ENCODE measurements around the gene MRM1. TPM values are rescaled to one million over a fixed set of nuclear protein-coding genes. Genes with fewer than 3 reads are reported as not detected.

Gene MRM1
- total and polyA plus RNA-seq, 9 of the 15 experiments (the other 6 are each of a cell fraction or from before 2014, with no cell fraction given) = 0.61 to 28.4 (median 21.5) TPM

DNA sequence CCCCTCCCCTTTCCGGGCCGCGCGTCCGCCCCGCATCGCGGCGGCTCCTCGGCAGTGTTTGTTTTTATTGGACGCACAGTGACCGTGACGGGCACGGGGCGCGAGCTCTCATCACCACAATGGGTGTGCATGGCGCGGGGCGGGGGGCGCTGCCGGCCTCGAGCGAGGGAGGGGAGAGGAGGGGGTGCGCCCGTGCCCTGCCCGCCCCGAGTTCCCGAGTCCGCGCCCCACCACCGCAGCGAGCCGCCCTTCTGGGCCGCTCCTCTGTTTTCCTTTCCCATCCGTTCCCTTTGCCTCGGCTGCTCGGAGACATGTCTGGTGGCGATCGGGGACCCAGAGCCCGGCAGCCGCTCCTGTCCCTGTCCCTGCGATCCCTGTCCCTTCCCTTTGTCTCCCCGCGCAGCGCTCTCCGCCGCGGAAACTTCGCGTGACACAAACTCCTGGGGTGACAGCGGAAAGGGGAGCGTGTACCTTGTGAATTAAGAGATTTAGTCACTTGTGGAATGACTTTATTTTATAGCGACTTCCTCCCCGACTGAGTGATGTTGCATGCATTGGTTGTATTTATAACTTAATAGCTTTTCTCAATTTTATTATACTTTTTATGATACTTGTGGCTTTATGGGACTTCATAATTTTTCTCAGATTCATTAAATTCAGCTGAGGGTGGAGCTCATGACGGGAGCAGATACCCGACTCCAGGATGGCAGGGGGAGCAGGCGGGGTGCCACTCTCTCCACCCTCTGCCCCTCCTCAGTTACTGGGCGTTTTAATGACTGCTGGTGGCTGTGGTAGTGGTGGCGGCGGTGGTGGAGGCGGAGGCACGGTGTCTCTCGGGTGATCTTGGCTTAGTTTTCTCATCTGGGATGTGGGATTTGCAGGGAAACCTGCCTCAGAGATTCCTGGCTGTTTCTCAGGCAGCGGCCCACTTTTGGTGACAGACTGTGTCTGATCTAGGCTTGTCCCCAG is 40.8 kb downstream of the MRM1 start:
- WGBS (ENCODE audit: insufficient coverage, low coverage, missing lambda C conversion rate) = 8% methylated on average over 30 of the region's 64 CpGs
- Histone ChIP-seq H3K9ac (ENCODE audit: insufficient read depth in 1 of 2, low read depth in 2 of 2, low read length in 2 of 2) (no peak overlapping the region), H2AFZ (ENCODE audit: low read depth, low read length) (no peak overlapping the region), H3K4me3 (no peak overlapping the region), H3K4me2 (ENCODE audit: insufficient read depth, low read length) (no peak overlapping the region), H3K27ac (ENCODE audit: extremely low read depth, low read depth, low read length) (no peak overlapping the region), H3K9me3 (replicated peaks; ENCODE audit: control insufficient read depth, insufficient read depth, low read depth, low read length) (no peaks in the 10 kb centered on the region), H3K79me2 (ENCODE audit: control insufficient read depth, insufficient read depth, low read length) (no peaks in the 10 kb centered on the region), H4K20me1 (replicated peaks; ENCODE audit: control insufficient read depth, insufficient read depth, low read length) (0 out of 2 replicates have a peak, but pooled peaks cover 13% of the 10 kb centered on the region), H3K36me3 (ENCODE audit: control insufficient read depth, insufficient read depth, low read length) (no peaks in the 10 kb centered on the region), H3K27me3 (ENCODE audit: control insufficient read depth in 2 of 2, insufficient read depth in 2 of 2, low read length in 2 of 2) (peaks cover 53 to 79% of the 10 kb centered on the region in 2 experiments), H3K9me1 (ENCODE audit: control insufficient read depth, insufficient read depth, low read length) (no peaks in the 10 kb centered on the region), H3K4me1 (replicated peaks in 1 of 2; ENCODE audit: control insufficient read depth in 2 of 2, insufficient read depth in 2 of 2, low read length in 2 of 2) (peaks cover 0 to 10% of the 10 kb centered on the region in 2 experiments; a peak in 2 of 5 replicates)
- DNase-seq (ENCODE audit: extremely low read depth in 1 of 4, low spot score in 3 of 4) = no peak
- intact Hi-C loops (cut with micrococcal nuclease) = no loop called here
- CTCF ChIA-PET (ENCODE audit: low intra/inter-chr PET ratio) = no interaction called here
- no peak for ATAC-seq
- TF ChIP-seq PRPF4 (IDR thresholded peaks at IDR 0.05; ENCODE audit: insufficient read depth, low read depth, low read length, poor library complexity, severe bottlenecking) (no peak), TSC22D4 (tag; IDR thresholded peaks at IDR 0.05) (no peak)
- no TSS peak for BruUV-seq (replicated peaks)
- POLR2A ChIA-PET = interaction anchor here (0.5 to 1.4 kb wide), 2 partner anchors 8 to 101 kb away, joined by 3 read pairs; no protein-coding TSS in a partner anchor
- no peak for FAIRE-seq
- in situ Hi-C loops (cut with MboI) = no loop called here

DNA sequence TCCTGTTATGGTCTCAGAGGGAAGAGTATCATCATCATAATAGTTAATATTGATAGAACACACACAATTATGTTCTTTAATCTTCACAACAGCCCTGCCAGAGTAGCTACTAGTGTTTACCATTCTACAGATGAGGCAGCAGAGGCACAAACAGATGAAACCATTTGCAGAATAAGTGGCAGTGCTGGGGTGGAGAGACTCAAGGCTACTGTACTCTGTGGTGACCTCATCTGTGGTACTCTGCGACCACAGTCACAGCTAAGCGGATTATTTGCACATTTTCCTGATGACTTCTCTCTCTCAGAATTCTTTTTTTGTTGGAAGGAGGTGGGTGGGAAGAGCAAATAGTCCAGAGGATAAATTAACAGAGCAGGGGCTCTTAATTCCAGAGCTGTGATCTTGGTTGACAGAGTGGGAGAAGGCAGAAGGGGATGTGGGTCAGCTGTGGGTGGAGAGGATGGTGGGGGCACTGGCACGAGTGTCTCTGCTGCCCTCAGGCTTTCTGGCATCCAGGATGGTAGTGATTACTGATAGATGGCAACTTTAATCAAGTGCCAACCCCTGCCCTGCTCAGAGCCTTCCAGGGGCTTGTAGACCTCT is 41.8 kb downstream of the MRM1 start:
- Histone ChIP-seq H4K20me1 (replicated peaks; ENCODE audit: control insufficient read depth, insufficient read depth, low read length) (0 out of 2 replicates have a peak, but pooled peaks cover 12% of the 10 kb centered on the region), H3K27ac (ENCODE audit: extremely low read depth, low read depth, low read length) (no peak overlapping the region), H3K9me3 (replicated peaks; ENCODE audit: control insufficient read depth, insufficient read depth, low read depth, low read length) (no peaks in the 10 kb centered on the region), H3K4me3 (no peak overlapping the region), H3K27me3 (ENCODE audit: control insufficient read depth in 2 of 2, insufficient read depth in 2 of 2, low read length in 2 of 2) (peaks cover 48 to 76% of the 10 kb centered on the region in 2 experiments), H2AFZ (ENCODE audit: low read depth, low read length) (no peak overlapping the region), H3K4me1 (replicated peaks in 1 of 2; ENCODE audit: control insufficient read depth in 2 of 2, insufficient read depth in 2 of 2, low read length in 2 of 2) (peaks cover 0 to 10% of the 10 kb centered on the region in 2 experiments; a peak in 2 of 5 replicates), H3K79me2 (ENCODE audit: control insufficient read depth, insufficient read depth, low read length) (no peaks in the 10 kb centered on the region), H3K9ac (ENCODE audit: insufficient read depth in 1 of 2, low read depth in 2 of 2, low read length in 2 of 2) (no peak overlapping the region), H3K9me1 (ENCODE audit: control insufficient read depth, insufficient read depth, low read length) (no peaks in the 10 kb centered on the region), H3K4me2 (ENCODE audit: insufficient read depth, low read length) (no peak overlapping the region), H3K36me3 (ENCODE audit: control insufficient read depth, insufficient read depth, low read length) (no peaks in the 10 kb centered on the region)
- FAIRE-seq (no peak), DNase-seq (ENCODE audit: extremely low read depth in 1 of 4, low spot score in 3 of 4) (no peak), ATAC-seq (no peak)
- 0% methylated on average over 3 of the region's 3 CpGs for WGBS (ENCODE audit: insufficient coverage, low coverage, missing lambda C conversion rate)
- TF ChIP-seq RFX5 (IDR thresholded peaks at IDR 0.05; ENCODE audit: low read depth, low read length) (no peak), POLR2AphosphoS2 (IDR thresholded peaks at IDR 0.05; ENCODE audit: low read length) (no peak), NFYB (IDR thresholded peaks at IDR 0.05; ENCODE audit: extremely low read depth, insufficient read length) (no peak), TBP (optimal IDR thresholded peaks at IDR 0.05; ENCODE audit: low read depth, low read length) (no peak), ZNF239 (CRISPR knock-in tag; IDR thresholded peaks at IDR 0.05) (no peak), ZNF24 (IDR thresholded peaks at IDR 0.05) (no peak), ZC3H11A (IDR thresholded peaks at IDR 0.05; ENCODE audit: low read depth, low read length) (no peak)
- TF ChIP-seq, protein P1, sequence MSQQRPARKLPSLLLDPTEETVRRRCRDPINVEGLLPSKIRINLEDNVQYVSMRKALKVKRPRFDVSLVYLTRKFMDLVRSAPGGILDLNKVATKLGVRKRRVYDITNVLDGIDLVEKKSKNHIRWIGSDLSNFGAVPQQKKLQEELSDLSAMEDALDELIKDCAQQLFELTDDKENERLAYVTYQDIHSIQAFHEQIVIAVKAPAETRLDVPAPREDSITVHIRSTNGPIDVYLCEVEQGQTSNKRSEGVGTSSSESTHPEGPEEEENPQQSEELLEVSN (IDR thresholded peaks at IDR 0.05; ENCODE audit: borderline replicate concordance in 1 of 2, extremely low read depth in 1 of 2, insufficient read depth in 1 of 2, insufficient read length in 1 of 2, low read depth in 1 of 2, low read length in 1 of 2, poor library complexity in 1 of 2, severe bottlenecking in 1 of 2) = no peak
- POLR2A ChIA-PET = interaction anchor here (1.4 kb wide), 1 partner anchor 9 kb away, joined by 3 read pairs; no protein-coding TSS in a partner anchor
- in situ Hi-C loops (cut with MboI) (no loop called here), intact Hi-C loops (cut with micrococcal nuclease) (no loop called here)
- CTCF ChIA-PET (ENCODE audit: low intra/inter-chr PET ratio) = no interaction called here
- no TSS peak for BruUV-seq (replicated peaks)
